Measurements from ENCODE around the gene PRF1. TPM values are rescaled to one million over a fixed set of nuclear protein-coding genes. Genes with fewer than 3 reads are reported as not detected.
"Not testable (repeated sequence)": the region's sequence is repeated elsewhere in the genome, so short reads cannot be mapped to it uniquely, and the experiment has no call there.

PRF1 gene
- total RNA-seq, 1 experiment from 2014 or later, result not detected

GRCh38 chr10:70621503-70622078 lies 19.1 kb upstream of the PRF1 start:
- no peak for DNase-seq (ENCODE audit: low read depth, low spot score)
- in situ Hi-C loops (cut with HindIII; ENCODE audit: low pct_unique_long_range_greater_than_20kb, low sequenced_read_pairs), result no loop called here

DNA sequence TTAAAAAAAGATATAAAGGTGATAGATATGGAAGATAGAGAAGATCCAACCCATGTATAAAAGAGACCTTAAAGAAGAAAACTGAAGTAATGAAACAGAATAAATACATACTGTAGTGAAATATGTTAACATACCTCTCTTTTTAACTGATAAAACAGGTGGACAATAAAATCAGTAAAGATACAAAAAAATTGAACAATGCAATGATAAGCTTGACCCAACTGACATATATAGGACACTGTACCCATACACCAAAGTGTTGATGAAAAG lies 17.4 kb upstream of the PRF1 start:
- in situ Hi-C loops (cut with HindIII; ENCODE audit: low pct_unique_long_range_greater_than_20kb, low sequenced_read_pairs), result no loop called here
- DNase-seq (ENCODE audit: low read depth, low spot score), result no peak

DNA sequence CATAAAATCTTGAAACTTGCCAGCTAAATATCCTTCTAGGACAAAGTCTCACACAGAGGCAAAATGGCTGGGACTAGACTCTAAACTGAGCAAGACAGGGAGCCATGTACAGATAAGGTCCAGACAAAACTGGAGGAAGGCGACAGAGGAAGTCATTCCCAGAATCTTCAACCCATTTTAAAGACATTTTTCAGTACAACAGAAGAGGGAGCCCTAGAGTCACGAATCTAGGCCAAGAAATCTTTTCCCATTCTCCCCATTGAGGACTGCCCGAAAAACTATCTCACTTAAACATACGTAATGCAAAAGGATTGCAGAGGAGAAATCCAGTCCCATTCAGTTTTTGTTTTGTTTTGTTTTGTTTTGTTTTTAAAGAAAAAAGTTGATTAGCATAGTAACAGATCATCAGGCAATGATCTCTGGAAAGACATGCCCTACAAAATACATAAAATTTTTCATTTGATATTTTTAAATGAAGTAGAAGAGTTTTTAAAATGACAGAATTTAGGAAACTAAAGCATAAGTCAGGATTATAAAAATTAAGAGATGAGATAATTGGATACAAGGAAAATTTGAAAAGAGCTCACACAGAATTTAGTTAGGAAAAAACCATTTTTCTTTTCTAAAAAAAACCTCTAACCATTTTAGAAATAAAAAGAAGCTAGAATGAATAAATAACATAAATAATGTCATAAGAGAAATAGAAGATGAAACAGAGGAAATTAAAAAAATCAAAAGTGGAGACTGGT lies 16.9 kb upstream of the PRF1 start:
- in situ Hi-C loops (cut with HindIII; ENCODE audit: low pct_unique_long_range_greater_than_20kb, low sequenced_read_pairs), result no loop called here
- DNase-seq (ENCODE audit: low read depth, low spot score), result peak; percentile 71

DNA sequence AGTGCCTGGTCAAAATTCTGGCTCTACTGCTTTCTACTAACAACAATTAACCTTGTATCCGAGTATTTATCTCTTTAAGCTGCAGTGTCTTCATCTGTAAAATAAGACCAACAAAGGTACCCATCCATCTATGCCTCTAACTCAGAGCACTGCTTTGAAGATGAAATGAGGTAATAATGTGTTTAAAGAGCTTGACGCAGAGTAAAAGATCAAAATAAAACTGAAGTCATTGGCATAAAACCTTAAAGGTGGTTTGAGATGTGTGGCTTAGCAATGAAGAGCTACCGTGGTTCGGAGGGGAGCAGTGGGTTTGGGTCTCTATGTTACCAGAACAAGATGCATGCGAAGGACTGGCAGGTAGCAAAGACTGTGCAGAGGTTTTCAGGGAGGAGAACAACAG lies 16.1 kb upstream of the PRF1 start:
- DNase-seq (ENCODE audit: low read depth, low spot score), result no peak
- in situ Hi-C loops (cut with HindIII; ENCODE audit: low pct_unique_long_range_greater_than_20kb, low sequenced_read_pairs), result no loop called here

DNA sequence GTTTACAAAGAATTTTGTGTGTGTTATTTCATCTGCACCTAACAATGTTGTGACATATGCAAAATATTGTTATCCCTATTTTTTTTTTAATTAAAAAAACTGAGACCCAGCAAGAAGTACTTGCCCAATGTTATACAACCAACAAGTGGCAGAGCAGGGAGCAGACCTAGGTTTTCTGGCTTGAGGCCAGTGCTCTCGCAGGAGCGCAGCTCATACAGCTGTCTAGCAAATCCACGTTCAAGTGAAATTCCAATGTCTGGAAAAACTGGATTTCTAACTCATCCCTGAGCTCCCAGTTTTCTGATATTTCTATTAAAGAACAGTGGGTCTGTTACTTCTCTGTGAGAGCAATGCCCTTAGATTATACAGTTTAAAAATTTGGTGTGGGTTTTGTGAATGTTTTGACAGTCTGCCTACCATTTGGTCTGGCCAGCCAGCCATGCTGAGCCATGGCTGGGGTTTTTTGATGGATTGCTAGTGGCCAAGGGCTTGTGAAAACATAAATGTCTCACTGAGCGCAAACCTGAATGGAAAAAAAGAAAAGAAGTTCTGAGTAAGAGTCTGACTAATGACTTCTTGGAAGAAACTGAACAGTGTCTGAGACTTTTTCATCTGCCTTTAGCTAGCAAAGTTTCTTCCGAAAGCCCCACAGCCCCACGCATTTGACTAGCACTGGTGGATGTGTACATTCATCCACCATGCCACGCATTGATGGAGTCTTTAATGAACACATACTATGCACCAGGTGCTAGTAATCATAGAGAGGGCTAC lies 15.4 kb upstream of the PRF1 start:
- DNase-seq (ENCODE audit: low read depth, low spot score), result no peak
- in situ Hi-C loops (cut with HindIII; ENCODE audit: low pct_unique_long_range_greater_than_20kb, low sequenced_read_pairs), result no loop called here

- in situ Hi-C loops (cut with HindIII; ENCODE audit: low pct_unique_long_range_greater_than_20kb, low sequenced_read_pairs), result no loop called here
- DNase-seq (ENCODE audit: low read depth, low spot score), result no peak
Observed at GRCh38 chr10:70616761-70617160, 14.2 kb upstream of the PRF1 start.

- DNase-seq (ENCODE audit: low read depth, low spot score), result no peak
- in situ Hi-C loops (cut with HindIII; ENCODE audit: low pct_unique_long_range_greater_than_20kb, low sequenced_read_pairs), result no loop called here
Observed at GRCh38 chr10:70615784-70616522, 13.4 kb upstream of the PRF1 start.

GRCh38 chr10:70615211-70615610 lies 12.7 kb upstream of the PRF1 start:
- DNase-seq (ENCODE audit: low read depth, low spot score), result no peak
- in situ Hi-C loops (cut with HindIII; ENCODE audit: low pct_unique_long_range_greater_than_20kb, low sequenced_read_pairs), result no loop called here

DNA sequence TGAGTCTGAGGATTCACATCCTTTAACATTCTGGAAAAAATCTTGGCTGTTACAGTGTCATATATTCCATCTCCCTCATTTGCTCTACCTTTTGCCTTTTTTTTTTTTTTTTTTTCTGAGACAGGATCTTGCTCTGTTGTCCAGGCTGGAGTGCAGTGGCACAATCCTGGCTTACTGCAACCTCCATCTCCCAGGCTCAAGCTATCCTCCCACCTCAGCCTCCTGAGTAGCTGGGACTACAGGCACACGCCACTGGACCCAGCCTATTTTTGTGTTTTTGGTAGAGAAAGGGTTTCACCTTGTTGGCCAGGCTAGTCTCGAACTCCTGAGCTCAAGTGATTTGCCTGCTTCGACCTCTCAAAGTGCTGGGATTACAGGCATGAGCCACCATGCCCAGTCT lies 11.8 kb upstream of the PRF1 start:
- DNase-seq (ENCODE audit: low read depth, low spot score); in situ Hi-C loops (cut with HindIII; ENCODE audit: low pct_unique_long_range_greater_than_20kb, low sequenced_read_pairs): not testable (repeated sequence)

- in situ Hi-C loops (cut with HindIII; ENCODE audit: low pct_unique_long_range_greater_than_20kb, low sequenced_read_pairs), result no loop called here
- DNase-seq (ENCODE audit: low read depth, low spot score), result no peak
Observed at GRCh38 chr10:70613941-70614340, 11.4 kb upstream of the PRF1 start.

GRCh38 chr10:70607936-70608335 lies 5.4 kb upstream of the PRF1 start:
- in situ Hi-C loops (cut with HindIII; ENCODE audit: low pct_unique_long_range_greater_than_20kb, low sequenced_read_pairs), result no loop called here
- DNase-seq (ENCODE audit: low read depth, low spot score), result no peak

DNA sequence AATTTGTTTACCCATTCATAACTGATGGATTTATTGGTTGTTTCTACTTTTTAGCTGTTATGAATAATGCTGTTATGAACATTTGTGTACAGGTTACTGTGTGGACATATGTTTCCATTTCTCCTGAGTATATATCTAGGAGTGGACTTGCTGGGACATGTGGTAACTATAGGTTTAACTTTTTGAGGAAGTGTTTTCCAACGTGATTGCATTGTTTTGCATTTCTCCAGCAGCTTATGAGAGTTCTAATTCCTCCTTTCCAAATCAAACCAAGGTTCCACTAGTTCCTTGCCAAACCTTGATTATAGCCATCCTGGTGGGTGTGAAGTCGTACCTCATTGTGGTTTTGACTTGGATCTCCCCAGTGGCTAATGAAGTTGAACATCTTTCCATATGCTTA lies 2.6 kb upstream of the PRF1 start:
- DNase-seq (ENCODE audit: low read depth, low spot score), result no peak
- in situ Hi-C loops (cut with HindIII; ENCODE audit: low pct_unique_long_range_greater_than_20kb, low sequenced_read_pairs), result no loop called here

DNA sequence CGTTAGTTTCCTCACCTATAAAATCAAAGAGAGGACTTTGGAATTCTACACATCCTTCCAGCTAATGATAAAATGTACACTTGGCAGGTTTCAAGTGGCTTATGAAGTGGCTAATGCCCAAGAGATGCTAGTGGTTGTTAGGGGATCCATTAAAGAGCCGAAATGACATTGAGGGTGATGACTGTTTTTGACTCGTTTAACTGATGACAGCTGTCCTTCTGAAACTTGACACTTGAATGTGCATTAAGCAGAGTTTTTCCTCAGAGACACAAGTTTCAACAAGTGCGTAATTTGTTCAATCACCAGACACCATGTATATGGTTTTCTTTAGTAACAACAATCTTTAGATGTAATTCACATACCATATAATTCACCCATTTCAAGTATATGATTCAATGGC lies 1.6 kb upstream of the PRF1 start:
- no peak for DNase-seq (ENCODE audit: low read depth, low spot score)
- in situ Hi-C loops (cut with HindIII; ENCODE audit: low pct_unique_long_range_greater_than_20kb, low sequenced_read_pairs), result no loop called here

DNA sequence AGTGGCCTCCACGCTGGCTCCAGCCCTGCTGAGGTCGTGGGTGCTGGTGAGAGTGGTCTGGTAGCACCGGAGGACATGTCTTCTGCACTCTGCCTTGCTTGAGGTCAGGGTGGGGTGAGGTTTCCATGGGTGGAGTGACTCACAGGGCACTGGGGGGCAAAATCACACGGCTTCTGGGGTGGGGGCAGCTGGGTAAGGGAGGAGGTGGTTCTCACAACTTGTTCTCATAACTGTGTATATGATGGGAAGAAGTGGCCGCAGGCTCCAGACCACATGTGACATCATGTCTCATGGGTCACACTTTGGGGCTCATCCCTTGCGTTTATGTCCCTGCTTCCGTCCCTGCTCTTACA lies 884 bp upstream of the PRF1 start:
- no peak for DNase-seq (ENCODE audit: low read depth, low spot score)
- in situ Hi-C loops (cut with HindIII; ENCODE audit: low pct_unique_long_range_greater_than_20kb, low sequenced_read_pairs), result no loop called here

DNA sequence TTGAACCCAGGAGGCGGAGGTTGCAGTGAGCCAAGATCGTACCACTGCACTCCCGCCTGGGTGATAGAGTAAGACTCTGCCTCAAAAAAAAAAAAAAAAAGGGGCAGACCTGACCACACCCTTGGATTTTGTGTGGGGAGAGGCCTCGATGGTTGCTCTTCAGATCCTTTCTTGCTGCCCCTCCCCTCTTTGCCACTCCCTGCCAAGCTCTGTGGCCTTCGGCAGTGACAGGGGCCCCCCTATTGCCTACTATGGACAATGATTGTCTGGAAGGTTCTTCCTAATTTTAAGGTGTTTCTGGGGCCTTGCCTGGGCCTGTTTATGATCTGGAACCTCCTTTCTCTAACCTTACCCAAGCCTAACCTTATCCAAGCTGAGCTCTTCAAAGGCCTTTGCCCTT lies 795 bp downstream of the PRF1 start:
- no peak for DNase-seq (ENCODE audit: low read depth, low spot score)
- in situ Hi-C loops (cut with HindIII; ENCODE audit: low pct_unique_long_range_greater_than_20kb, low sequenced_read_pairs), result no loop called here

DNA sequence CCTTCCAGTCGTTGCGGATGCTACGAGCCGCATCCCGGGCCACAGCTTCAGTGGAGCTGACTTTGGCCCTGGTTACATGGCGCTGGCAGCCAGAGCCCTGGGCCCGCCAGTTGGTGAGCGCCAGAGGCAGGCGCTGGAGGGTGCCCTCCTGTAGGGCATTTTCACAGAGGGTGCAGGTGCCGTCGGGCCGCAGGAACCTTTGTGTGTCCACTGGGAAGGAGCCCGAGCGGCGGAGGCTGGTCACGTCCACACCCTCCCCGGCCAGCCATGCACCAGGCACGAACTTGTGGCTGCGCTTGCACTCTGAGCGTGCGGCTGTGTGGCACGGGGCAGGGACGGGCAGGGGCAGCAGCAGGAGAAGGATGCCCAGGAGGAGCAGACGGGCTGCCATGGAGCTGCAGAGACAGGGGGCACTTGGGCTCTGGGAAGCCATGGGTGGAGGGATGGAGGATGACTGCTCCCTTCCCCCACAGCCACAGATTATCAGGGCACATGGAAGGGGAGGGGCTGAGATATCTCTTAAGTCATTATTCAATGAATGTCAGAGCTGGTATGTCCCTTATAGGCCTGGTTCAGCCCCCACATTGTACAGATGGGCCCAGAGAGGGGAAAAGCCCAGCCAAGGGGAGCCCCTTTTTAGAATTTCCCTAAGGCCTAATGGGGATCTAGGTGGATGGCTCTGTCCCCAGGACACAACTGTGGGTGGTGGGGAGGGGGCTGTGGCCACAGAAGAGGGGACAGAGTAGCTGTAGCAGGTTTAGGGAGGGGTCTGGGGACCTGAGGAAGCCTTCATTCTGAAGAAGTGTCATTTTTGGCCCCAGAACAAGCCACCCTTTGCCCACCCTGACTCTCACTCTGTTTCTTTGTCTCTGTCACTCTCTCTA lies 1.8 kb downstream of the PRF1 start:
- in situ Hi-C loops (cut with HindIII; ENCODE audit: low pct_unique_long_range_greater_than_20kb, low sequenced_read_pairs), result no loop called here

GRCh38 chr10:70599791-70600190 lies 2.8 kb downstream of the PRF1 start:
- in situ Hi-C loops (cut with HindIII; ENCODE audit: low pct_unique_long_range_greater_than_20kb, low sequenced_read_pairs), result no loop called here
- DNase-seq (ENCODE audit: low read depth, low spot score), result no peak

More for the DNA sequence above, 1.8 kb downstream of the PRF1 start:
- no peak for DNase-seq (ENCODE audit: low read depth, low spot score)

DNA sequence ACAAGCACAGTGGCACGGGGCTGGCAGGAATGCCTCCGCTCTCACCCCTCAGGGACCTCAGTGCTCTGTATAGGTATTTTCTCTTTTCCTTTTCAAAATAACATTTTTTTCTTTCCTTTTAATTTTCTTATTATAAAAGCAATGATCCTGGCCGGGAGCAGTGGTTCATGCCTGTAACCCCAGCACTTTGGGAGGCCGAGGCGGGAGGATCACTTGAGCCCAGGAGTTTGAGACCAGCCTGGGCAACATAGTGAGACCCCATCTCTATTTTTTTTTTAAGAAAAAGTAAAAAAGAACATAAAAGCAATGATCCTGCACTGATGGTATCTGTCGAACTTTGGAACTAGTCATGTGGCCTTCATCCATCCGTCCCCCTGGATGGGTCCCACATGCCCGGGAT lies 3.2 kb downstream of the PRF1 start:
- in situ Hi-C loops (cut with HindIII; ENCODE audit: low pct_unique_long_range_greater_than_20kb, low sequenced_read_pairs), result no loop called here
- no peak for DNase-seq (ENCODE audit: low read depth, low spot score)

Measured in SK-MEL-5 (cell line).